Fibroblast of lung (primary cell): ENCODE measurements around the gene NUBPL. TPM values are rescaled to one million over a fixed set of nuclear protein-coding genes. Genes with fewer than 3 reads are reported as not detected.

Experiments used
- DNase-seq, 2 donors: peaks; one replicate each; pipeline versions ENCODE4 v3.0.0 to v3.0.0-alpha.2; 2010; ENCODE audit warnings: low read depth in 2 of 2
- H2AFZ ChIP-seq: 2 replicates; pipeline ENCODE4 v1.5.1; 2012; ENCODE audit warnings: low read length, control low read depth, inconsistent platforms
- H3K27ac ChIP-seq: 2 replicates; pipeline ENCODE4 v1.5.1; 2011; ENCODE audit warnings: low read length, control low read depth; ENCODE audit not compliant: insufficient read depth
- H3K27me3 ChIP-seq: 2 replicates; pipeline ENCODE4 v1.5.1; 2011; ENCODE audit warnings: mild to moderate bottlenecking, low read length; ENCODE audit not compliant: control insufficient read depth, insufficient read depth
- H3K36me3 ChIP-seq: 2 replicates; pipeline ENCODE4 v1.5.1; 2011; ENCODE audit warnings: low read length; ENCODE audit not compliant: control insufficient read depth, insufficient read depth
- H3K4me1 ChIP-seq: 2 replicates; pipeline ENCODE4 v1.5.1; 2011; ENCODE audit warnings: low read length; ENCODE audit not compliant: control insufficient read depth, insufficient read depth; ENCODE audit errors: extremely low read depth
- H3K4me2 ChIP-seq: 2 replicates; pipeline ENCODE4 v1.5.1; 2011; ENCODE audit warnings: low read length, control low read depth; ENCODE audit not compliant: insufficient read depth; ENCODE audit errors: extremely low read depth
- H3K4me3 ChIP-seq, 4 experiments: fragments of 200-600 bp in 1 of 4; sonication (generic) in 1 of 4; replicated peaks in 1 of 4; 2 replicates each; pipeline ENCODE4 v1.5.1; 2011 to 2016; ENCODE audit warnings: low read length in 4 of 4, low read depth in 3 of 4, mild to moderate bottlenecking in 3 of 4, control low read depth in 2 of 4, inconsistent platforms in 1 of 4, mixed read lengths in 1 of 4; ENCODE audit not compliant: insufficient read depth in 1 of 4; ENCODE audit errors: control extremely low read depth in 1 of 4
- H3K79me2 ChIP-seq: 2 replicates; pipeline ENCODE4 v1.5.1; 2012; ENCODE audit warnings: mild to moderate bottlenecking, low read length, inconsistent platforms; ENCODE audit not compliant: control insufficient read depth, insufficient read depth
- H3K9ac ChIP-seq: 2 replicates; pipeline ENCODE4 v1.5.1; 2011; ENCODE audit warnings: mild to moderate bottlenecking, low read length, control low read depth; ENCODE audit not compliant: insufficient read depth
- H3K9me3 ChIP-seq: 2 replicates; pipeline ENCODE4 v1.5.1; 2012; ENCODE audit warnings: low read depth, low read length; ENCODE audit not compliant: control insufficient read depth, insufficient read depth
- H4K20me1 ChIP-seq: 2 replicates; pipeline ENCODE4 v1.5.1; 2011; ENCODE audit warnings: low read length; ENCODE audit not compliant: control insufficient read depth, insufficient read depth; ENCODE audit errors: extremely low read depth
- EZH2 ChIP-seq: IDR thresholded peaks from 2 replicates; pipeline ENCODE4 v1.5.1; 2012; ENCODE audit warnings: low read length, control low read depth, mild to moderate bottlenecking; ENCODE audit errors: missing control alignments
- polyA plus RNA-seq, 2 donors: library from polyadenylated mRNA; depleted of rRNA in 1 of 2; stranded (reverse) in 1 of 2; unstranded in 1 of 2; fragments of >200 nt; gene quantifications; 2 replicates each; pipeline ENCODE4 v1.2.1, GENCODE V29; 2011 to 2012; ENCODE audit warnings: missing spikeins in 1 of 2
- total RNA-seq: library from RNA; depleted of rRNA; stranded (reverse); fragments of >200 nt; gene quantifications from 2 replicates; pipeline ENCODE4 v1.2.1, GENCODE V29; 2014
- TF ChIP-seq, protein P1 (sequence below), 2 donors: IDR thresholded peaks in 1 of 2; conservative IDR thresholded peaks in 1 of 2; 1 replicate in 1 of 2; 2 replicates in 1 of 2; pipeline ENCODE4 v1.5.1; 2011 to 2012; ENCODE audit warnings: low read length in 2 of 2, control low read depth in 1 of 2, inconsistent platforms in 1 of 2, low read depth in 1 of 2, mild to moderate bottlenecking in 1 of 2

Gene NUBPL
- total and polyA plus RNA-seq, 2 donors (not counting 1 experiment from before 2014, with no cell fraction given): 9.0 to 10.7 TPM

DNA sequence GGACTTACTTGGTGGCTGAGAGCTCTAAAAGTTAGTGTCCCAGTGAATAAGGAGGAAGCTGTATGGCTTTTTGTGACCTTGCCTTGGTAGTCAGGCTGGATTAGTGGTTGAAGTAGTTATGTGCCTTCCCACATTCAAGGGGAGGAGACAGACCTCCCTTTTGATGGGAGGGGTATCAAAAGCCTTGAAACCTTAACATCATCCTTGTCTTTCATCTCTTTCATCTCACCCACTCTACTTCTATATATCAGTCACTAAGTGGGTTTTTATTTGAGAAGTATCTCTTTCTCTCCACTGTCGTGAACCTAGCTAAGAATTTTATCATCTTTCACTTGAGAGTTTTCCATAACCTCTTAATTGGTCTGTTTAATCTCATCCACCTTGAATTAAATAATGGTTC, 15.7 kb downstream of the NUBPL start:
- H3K4me1 ChIP-seq: no peaks in the 10 kb centered on the region
- H3K4me3 ChIP-seq: no peak overlapping the region
- H3K4me2 ChIP-seq: no peak overlapping the region
- no peaks in the 10 kb centered on the region for H3K27me3 ChIP-seq
- H3K9me3 ChIP-seq: no peaks in the 10 kb centered on the region
- no peaks in the 10 kb centered on the region for H3K36me3 ChIP-seq
- H3K27ac ChIP-seq: no peak overlapping the region
- no peak overlapping the region for H3K9ac ChIP-seq
- no peak for DNase-seq
- TF ChIP-seq, protein P1, sequence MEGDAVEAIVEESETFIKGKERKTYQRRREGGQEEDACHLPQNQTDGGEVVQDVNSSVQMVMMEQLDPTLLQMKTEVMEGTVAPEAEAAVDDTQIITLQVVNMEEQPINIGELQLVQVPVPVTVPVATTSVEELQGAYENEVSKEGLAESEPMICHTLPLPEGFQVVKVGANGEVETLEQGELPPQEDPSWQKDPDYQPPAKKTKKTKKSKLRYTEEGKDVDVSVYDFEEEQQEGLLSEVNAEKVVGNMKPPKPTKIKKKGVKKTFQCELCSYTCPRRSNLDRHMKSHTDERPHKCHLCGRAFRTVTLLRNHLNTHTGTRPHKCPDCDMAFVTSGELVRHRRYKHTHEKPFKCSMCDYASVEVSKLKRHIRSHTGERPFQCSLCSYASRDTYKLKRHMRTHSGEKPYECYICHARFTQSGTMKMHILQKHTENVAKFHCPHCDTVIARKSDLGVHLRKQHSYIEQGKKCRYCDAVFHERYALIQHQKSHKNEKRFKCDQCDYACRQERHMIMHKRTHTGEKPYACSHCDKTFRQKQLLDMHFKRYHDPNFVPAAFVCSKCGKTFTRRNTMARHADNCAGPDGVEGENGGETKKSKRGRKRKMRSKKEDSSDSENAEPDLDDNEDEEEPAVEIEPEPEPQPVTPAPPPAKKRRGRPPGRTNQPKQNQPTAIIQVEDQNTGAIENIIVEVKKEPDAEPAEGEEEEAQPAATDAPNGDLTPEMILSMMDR (conservative IDR thresholded peaks at IDR 0.05 in 1 of 2, IDR thresholded peaks at IDR 0.05 in 1 of 2; ENCODE audit: low read depth in 1 of 2, low read length in 2 of 2): no peak
- TF ChIP-seq EZH2: no peak
- no peak overlapping the region for H2AFZ ChIP-seq
- no peaks in the 10 kb centered on the region for H4K20me1 ChIP-seq
- no peaks in the 10 kb centered on the region for H3K79me2 ChIP-seq

DNA sequence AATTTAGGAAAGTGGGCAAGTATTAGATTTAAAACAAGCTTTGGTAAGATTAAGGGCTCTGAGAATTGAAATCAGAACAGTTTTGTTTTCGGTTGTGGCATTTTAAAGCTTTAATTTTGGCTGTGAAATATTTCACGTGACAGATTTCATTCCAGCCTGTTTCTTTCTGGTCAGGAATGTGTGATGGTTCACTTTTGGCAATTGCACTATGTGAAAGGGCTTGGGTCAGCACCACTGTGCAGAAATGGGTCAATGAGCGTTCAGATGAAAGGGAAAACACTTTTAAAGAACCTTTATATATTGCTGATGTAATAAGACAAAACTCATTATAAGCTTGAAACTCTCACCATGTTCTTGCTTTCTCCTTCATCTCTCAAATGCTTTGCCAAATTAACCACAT, 17.1 kb downstream of the NUBPL start:
- H3K9ac ChIP-seq: no peak overlapping the region
- no peak overlapping the region for H3K27ac ChIP-seq
- no peak overlapping the region for H3K4me2 ChIP-seq
- H4K20me1 ChIP-seq: no peaks in the 10 kb centered on the region
- H3K9me3 ChIP-seq: no peaks in the 10 kb centered on the region
- no peaks in the 10 kb centered on the region for H3K36me3 ChIP-seq
- TF ChIP-seq, protein P1 (conservative IDR thresholded peaks at IDR 0.05 in 1 of 2, IDR thresholded peaks at IDR 0.05 in 1 of 2; ENCODE audit: low read depth in 1 of 2, low read length in 2 of 2): no peak
- no peak for TF ChIP-seq EZH2
- DNase-seq: peak in 1 of 2 donors; percentile 7
- no peak overlapping the region for H2AFZ ChIP-seq
- H3K4me3 ChIP-seq: no peak overlapping the region
- no peaks in the 10 kb centered on the region for H3K4me1 ChIP-seq
- no peaks in the 10 kb centered on the region for H3K79me2 ChIP-seq
- H3K27me3 ChIP-seq: no peaks in the 10 kb centered on the region

DNA sequence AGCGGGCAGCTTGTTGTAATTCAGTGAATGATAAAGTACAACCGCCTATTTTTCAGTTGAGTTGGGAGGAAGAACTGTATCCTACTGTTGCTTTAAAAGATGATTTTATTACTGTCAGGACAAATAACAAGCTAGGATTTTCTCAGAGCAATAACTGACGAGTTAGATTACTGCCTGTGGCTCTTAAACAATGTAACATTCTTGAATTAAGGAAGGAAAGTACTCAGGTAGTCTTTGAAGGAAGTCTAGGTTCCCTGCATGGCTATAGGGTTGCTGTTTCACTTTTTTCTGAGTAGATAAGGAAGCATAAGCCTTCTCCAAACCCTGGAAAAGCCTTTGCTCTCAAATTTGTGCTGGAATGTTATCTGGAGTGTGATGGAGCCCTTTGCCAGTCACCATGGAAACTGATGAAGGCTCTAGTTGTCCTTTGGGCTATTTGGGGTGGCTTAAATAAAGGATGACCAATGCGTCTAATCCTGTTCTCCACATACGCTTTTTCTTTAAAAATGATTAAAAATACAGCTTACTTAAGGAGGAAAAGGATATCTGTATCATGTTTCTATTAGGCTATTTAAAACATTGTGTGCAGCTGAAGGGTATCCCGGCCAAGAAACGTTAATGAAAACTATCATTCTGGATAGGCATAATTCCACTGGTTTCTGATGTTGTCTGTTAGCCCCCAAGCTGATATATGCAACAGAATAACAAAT, 17.7 kb downstream of the NUBPL start:
- TF ChIP-seq EZH2: no peak
- TF ChIP-seq, protein P1 (conservative IDR thresholded peaks at IDR 0.05 in 1 of 2, IDR thresholded peaks at IDR 0.05 in 1 of 2; ENCODE audit: low read depth in 1 of 2, low read length in 2 of 2): no peak
- Histone ChIP-seq H3K27me3 (no peaks in the 10 kb centered on the region), H3K9me3 (no peaks in the 10 kb centered on the region), H3K27ac (no peak overlapping the region), H3K4me2 (no peak overlapping the region), H2AFZ (no peak overlapping the region), H3K36me3 (no peaks in the 10 kb centered on the region), H3K79me2 (no peaks in the 10 kb centered on the region), H3K4me1 (no peaks in the 10 kb centered on the region), H3K9ac (no peak overlapping the region), H4K20me1 (no peaks in the 10 kb centered on the region), H3K4me3 (no peak overlapping the region)
- no peak for DNase-seq
